GM12878 (cell line): ENCODE results near the gene TYRP1. TPM values are rescaled to one million over a fixed set of nuclear protein-coding genes. Genes with fewer than 3 reads are reported as not detected.

Experiments
- ATAC-seq: fragments of 200-7000 bp; cut with Tn5 transposase; 3 replicates; pipeline ENCODE4 v1.9.1; 2020; ENCODE audit warnings: mild to moderate bottlenecking, moderate library complexity
- BruUV-seq: library from RNA; stranded (reverse); fragments of 400-500 nt; replicated peaks from 2 replicates; lab custom pipeline; 2021; lab: Mats Ljungman, UMichigan
- CTCF ChIA-PET: fragments of 300-600 bp; sonication (Branson Sonifier 250); formaldehyde crosslinking; extraction: SDS; loops from one replicate; lab custom pipeline; 2021; ENCODE audit warnings: inconsistent platforms; lab: Yijun Ruan, JAX
- POLR2A ChIA-PET: fragments of 350-600 bp; formaldehyde crosslinking; extraction: SDS; loops from one replicate; lab custom pipeline; 2021; ENCODE audit warnings: inconsistent platforms; lab: Charles Lee
- RAD21 ChIA-PET: fragments of 300-600 bp; sonication (Branson Sonifier 250); formaldehyde crosslinking; loops from one replicate; lab custom pipeline; 2023; ENCODE audit warnings: antibody characterized with exemption; ENCODE audit not compliant: unreplicated experiment; lab: Charles Lee
- SMC1A ChIA-PET: fragments of 300-600 bp; sonication (Branson Sonifier 250); formaldehyde crosslinking; loops from one replicate; lab custom pipeline; 2023; ENCODE audit not compliant: unreplicated experiment, uncharacterized antibody; lab: Charles Lee
- DNase-seq: peaks from one replicate; pipeline ENCODE4 v3.0.0-alpha.2; 2011; ENCODE audit warnings: low read depth, low spot score
- FAIRE-seq: peaks from 3 replicates; lab custom pipeline; 2011; peaks lifted over from hg19 to GRCh38; lab: Jason Lieb, UNC
- H2AFZ ChIP-seq: 2 replicates; pipeline ENCODE4 v1.6.0; 2011; ENCODE audit warnings: low read depth, low read length, control low read depth; ENCODE audit not compliant: control insufficient read depth
- H3K27ac ChIP-seq: 2 replicates; pipeline ENCODE4 v1.5.1; 2011; ENCODE audit warnings: control low read depth; ENCODE audit not compliant: control insufficient read depth, insufficient read depth
- H3K27me3 ChIP-seq, 2 experiments: replicated peaks in 1 of 2; 2 replicates each; pipeline versions ENCODE4 v1.6.0 to v1.6.1; 2011; ENCODE audit warnings: low read length in 1 of 2; ENCODE audit not compliant: control insufficient read depth in 2 of 2, insufficient read depth in 2 of 2
- H3K36me3 ChIP-seq, 2 experiments: 2 replicates each; pipeline ENCODE4 v1.5.1; 2011; ENCODE audit warnings: low read length in 1 of 2; ENCODE audit not compliant: control insufficient read depth in 2 of 2, insufficient read depth in 2 of 2
- H3K4me1 ChIP-seq: 2 replicates; pipeline ENCODE4 v1.6.1; 2011; ENCODE audit warnings: mild to moderate bottlenecking, low read length, moderate library complexity, mixed read lengths; ENCODE audit not compliant: control insufficient read depth, insufficient read depth
- H3K4me2 ChIP-seq: 2 replicates; pipeline ENCODE4 v1.6.0; 2011; ENCODE audit warnings: control low read depth; ENCODE audit not compliant: control insufficient read depth, insufficient read depth
- H3K4me3 ChIP-seq: fragments of 200-600 bp; sonication (generic); 2 replicates; pipeline ENCODE4 v1.5.1; 2016
- H3K79me2 ChIP-seq: 2 replicates; pipeline ENCODE4 v1.6.0; 2011; ENCODE audit warnings: low read length; ENCODE audit not compliant: control insufficient read depth, insufficient read depth
- H3K9ac ChIP-seq: 2 replicates; pipeline ENCODE4 v1.8.0; 2011; ENCODE audit warnings: low read length, control low read depth, mixed read lengths; ENCODE audit not compliant: control insufficient read depth, insufficient read depth
- H3K9me3 ChIP-seq: replicated peaks from 3 replicates; pipeline ENCODE4 v1.5.1; 2011; ENCODE audit warnings: mild to moderate bottlenecking, low read length; ENCODE audit not compliant: control insufficient read depth, insufficient read depth
- H4K20me1 ChIP-seq: 2 replicates; pipeline ENCODE4 v1.6.0; 2011; ENCODE audit not compliant: control insufficient read depth, insufficient read depth
- BACH1 ChIP-seq: fragments of 450-650 bp; IDR thresholded peaks from 2 replicates; pipeline ENCODE4 v1.6.1; 2017; ENCODE audit warnings: mild to moderate bottlenecking, borderline replicate concordance
- BHLHE40 ChIP-seq, 2 experiments: fragments of 450-650 bp in 1 of 2; IDR thresholded peaks; 2 replicates each; pipeline ENCODE4 v1.6.1; 2011 to 2017; ENCODE audit warnings: low read depth in 2 of 2, borderline replicate concordance in 1 of 2, improper control_type of control experiment in 1 of 2, low read length in 1 of 2, mild to moderate bottlenecking in 1 of 2
- CHD4 ChIP-seq: fragments of 200-600 bp; sonication (generic); IDR thresholded peaks from 2 replicates; pipeline ENCODE4 v1.6.1; 2016; ENCODE audit warnings: mild to moderate bottlenecking
- CREM ChIP-seq: IDR thresholded peaks from 2 replicates; pipeline ENCODE4 v1.6.1; 2014; ENCODE audit warnings: antibody characterized with exemption, low read depth
- CUX1 ChIP-seq: IDR thresholded peaks from 2 replicates; pipeline ENCODE4 v1.6.1; 2012; ENCODE audit warnings: improper control_type of control experiment, low read depth, low read length; ENCODE audit not compliant: insufficient replicate concordance
- ESRRA ChIP-seq: IDR thresholded peaks from 2 replicates; pipeline ENCODE4 v1.6.1; 2012; ENCODE audit warnings: mild to moderate bottlenecking, low read length, improper control_type of control experiment
- HDAC2 ChIP-seq: fragments of 200-600 bp; sonication (generic); IDR thresholded peaks from 2 replicates; pipeline ENCODE4 v1.6.1; 2017
- KDM1A ChIP-seq: fragments of 200-600 bp; sonication (generic); IDR thresholded peaks from 2 replicates; pipeline ENCODE4 v1.6.1; 2016; ENCODE audit warnings: borderline replicate concordance
- MTA2 ChIP-seq: fragments of 450-650 bp; IDR thresholded peaks from 2 replicates; pipeline ENCODE4 v1.6.1; 2016; ENCODE audit warnings: low read depth, mild to moderate bottlenecking, moderate library complexity
- MYB ChIP-seq: fragments of 150-350 bp; IDR thresholded peaks from 2 replicates; pipeline ENCODE4 v1.6.1; 2014; ENCODE audit warnings: mild to moderate bottlenecking, low read depth, low read length, borderline replicate concordance
- NR2C2 ChIP-seq: IDR thresholded peaks from 2 replicates; pipeline ENCODE4 v1.6.1; 2011; ENCODE audit warnings: borderline replicate concordance, low read depth; ENCODE audit not compliant: control insufficient read depth, insufficient read length
- POLR2A ChIP-seq: IDR thresholded peaks from 2 replicates; pipeline ENCODE4 v1.6.1; 2011; ENCODE audit warnings: low read depth, mild to moderate bottlenecking, low read length
- RB1 ChIP-seq: fragments of 450-650 bp; formaldehyde crosslinking; IDR thresholded peaks from 2 replicates; pipeline ENCODE4 v1.6.1; 2017; ENCODE audit warnings: mild to moderate bottlenecking, borderline replicate concordance
- RELB ChIP-seq: fragments of 450-650 bp; IDR thresholded peaks from 2 replicates; pipeline ENCODE4 v1.6.1; 2017; ENCODE audit warnings: low read depth, mild to moderate bottlenecking, moderate library complexity
- RFX5 ChIP-seq: IDR thresholded peaks from 2 replicates; pipeline ENCODE4 v1.6.1; 2011; ENCODE audit warnings: low read depth, low read length, improper control_type of control experiment
- RUNX3 ChIP-seq: IDR thresholded peaks from 2 replicates; pipeline ENCODE4 v1.6.1; 2012; ENCODE audit warnings: low read length, inconsistent platforms
- SMAD5 ChIP-seq: IDR thresholded peaks from 2 replicates; pipeline ENCODE4 v1.6.1; 2016; ENCODE audit warnings: antibody characterized with exemption, low read depth
- USF2 ChIP-seq: IDR thresholded peaks from 2 replicates; pipeline ENCODE4 v1.6.1; 2011; ENCODE audit warnings: low read depth, low read length, improper control_type of control experiment, borderline replicate concordance
- WGBS: methylation state at CpG from one replicate; pipeline ENCODE4 v1.1.6; 2016; ENCODE audit warnings: low lambda C conversion rate; ENCODE audit not compliant: insufficient replicate concordance, insufficient coverage; ENCODE audit errors: missing lambda C conversion rate; 5-methylcytosine and 5-hydroxymethylcytosine counted together
- in situ Hi-C: fragments of 300-500 bp; cut with MboI; formaldehyde crosslinking; loops from 9 replicates; pipeline ENCODE4 v1.14.3; 2018; ENCODE audit warnings: mixed read lengths
- intact Hi-C: fragments of 100-400 bp; cut with micrococcal nuclease; formaldehyde crosslinking; loops from one replicate; pipeline ENCODE4 v1.14.2; 2022; ENCODE audit not compliant: unreplicated experiment
- polyA plus RNA-seq, 11 experiments: library from polyadenylated mRNA; depleted of rRNA in 4 of 11; unstranded in 6 of 11; stranded (reverse) in 5 of 11; fragments of >200 nt; fragmentation: Nextera tagmentation in 4 of 11; fragmentation: Illumina TruSeq in 1 of 11; extraction: Ambion mirVana in 4 of 11; extraction: Trizol in 1 of 11; gene quantifications; 1 replicate in 1 of 11; 2 replicates in 10 of 11; pipeline versions ENCODE4 v1.2.1 to v1.2.3, GENCODE V29; 2011 to 2016; ENCODE audit warnings: inconsistent platforms in 2 of 11, missing spikeins in 2 of 11, low read depth in 1 of 11
- total RNA-seq, 4 experiments: library from RNA; depleted of rRNA in 3 of 4; stranded (reverse); fragments of >200 nt in 3 of 4; fragmentation: Illumina TruSeq in 1 of 4; extraction: Trizol in 1 of 4; gene quantifications; 2 replicates each; pipeline versions ENCODE4 v1.2.1 to v1.2.3, GENCODE V29; 2013 to 2021

The TYRP1 gene
- total and polyA plus RNA-seq, 10 of the 15 experiments (the other 5 are each of a cell fraction or from before 2014, with no cell fraction given), result 0.01 TPM; not detected in 9

GRCh38 chr9:12657233-12657632 is 36.0 kb upstream of the TYRP1 start (continued):
- TF ChIP-seq CUX1, result no peak
- TF ChIP-seq KDM1A, result no peak
- no peak for TF ChIP-seq HDAC2
- no peak for TF ChIP-seq RELB
- TF ChIP-seq MYB, result no peak

GRCh38 chr9:12657998-12658397 is 35.2 kb upstream of the TYRP1 start:
- no peaks in the 10 kb centered on the region for H3K4me1 ChIP-seq
- no peaks in the 10 kb centered on the region for H3K27me3 ChIP-seq
- in situ Hi-C loops (no loop called here), intact Hi-C loops (no loop called here)
- ChIA-PET SMC1A (no interaction called here), CTCF (no interaction called here), POLR2A (no interaction called here), RAD21 (no interaction called here)
- no peaks in the 10 kb centered on the region for H3K36me3 ChIP-seq
- no peaks in the 10 kb centered on the region for H3K79me2 ChIP-seq
- no peak overlapping the region for H3K27ac ChIP-seq
- no peak for FAIRE-seq
- BruUV-seq, result no TSS peak
- ATAC-seq, result no peak
- H3K4me2 ChIP-seq, result no peak overlapping the region
- H2AFZ ChIP-seq, result no peak overlapping the region
- H3K4me3 ChIP-seq, result no peak overlapping the region
- whole genome bisulfite sequencing, result 0% methylated on average over 4 of the region's 4 CpGs
- H3K9me3 ChIP-seq, result no peaks in the 10 kb centered on the region
- H3K9ac ChIP-seq, result no peak overlapping the region
- H4K20me1 ChIP-seq, result no peaks in the 10 kb centered on the region
- no peak for DNase-seq
- TF ChIP-seq SMAD5, result no peak
- no peak for TF ChIP-seq POLR2A
- TF ChIP-seq NR2C2, result no peak
- TF ChIP-seq RB1, result no peak
- no peak for TF ChIP-seq RFX5
- no peak for TF ChIP-seq MTA2
- TF ChIP-seq BHLHE40 (IDR thresholded peaks at IDR 0.05; ENCODE audit: borderline replicate concordance in 1 of 2, low read depth in 2 of 2, low read length in 1 of 2), result no peak
- no peak for TF ChIP-seq RUNX3
- no peak for TF ChIP-seq USF2
- TF ChIP-seq ESRRA, result no peak
- no peak for TF ChIP-seq BACH1
- TF ChIP-seq CHD4, result no peak
- no peak for TF ChIP-seq CREM
